Left lobe of liver (tissue), 2 donors: Measurements from ENCODE around the gene NUDT19. TPM values are rescaled to one million over a fixed set of nuclear protein-coding genes. Genes with fewer than 3 reads are reported as not detected.
"Not testable (repeated sequence)": the region's sequence is repeated elsewhere in the genome, so short reads cannot be mapped to it uniquely, and the experiment has no call there.

Source experiments
- ATAC-seq: fragments of 200-7000 bp; cut with Tn5 transposase; one replicate; pipeline ENCODE4 v1.9.1; 2020; ENCODE audit warnings: mild to moderate bottlenecking, moderate library complexity
- DNase-seq: peaks from one replicate; pipeline ENCODE4 v3.0.0-alpha.2; 2020; ENCODE audit warnings: low spot score
- total RNA-seq: library from RNA; stranded (reverse); gene quantifications from one replicate; pipeline ENCODE4 v1.2.1, GENCODE V29; 2021
- donor health status: DM: no; HTN: no; CAD: no; lungs with moderate emphysema.
- donor health status: DM: no; HTN: yes; CAD: no.

The NUDT19 gene
- total RNA-seq, 1 donor from 2014 or later: 8.2 TPM

GRCh38 chr19:32704006-32704405 lies 12.4 kb downstream of the NUDT19 start:
- DNase-seq, ATAC-seq: not testable (repeated sequence)

GRCh38 chr19:32708457-32708856 lies 16.8 kb downstream of the NUDT19 start:
- ATAC-seq: no peak
- DNase-seq: no peak

GRCh38 chr19:32709032-32709431 lies 17.4 kb downstream of the NUDT19 start:
- ATAC-seq: no peak
- no peak for DNase-seq

- DNase-seq (no peak), ATAC-seq (no peak)
Measured at GRCh38 chr19:32711747-32712146, 20.1 kb downstream of the NUDT19 start.

- DNase-seq, ATAC-seq: not testable (repeated sequence)
Measured at GRCh38 chr19:32716203-32716602, 24.6 kb downstream of the NUDT19 start.

GRCh38 chr19:32717496-32717895 lies 25.9 kb downstream of the NUDT19 start:
- DNase-seq: no peak
- peak; percentile 69 for ATAC-seq

- DNase-seq: no peak
- ATAC-seq: no peak
Measured at GRCh38 chr19:32718286-32718685, 26.7 kb downstream of the NUDT19 start.

- ATAC-seq: no peak
- DNase-seq: no peak
Measured at GRCh38 chr19:32719611-32720059, 28.0 kb downstream of the NUDT19 start, which contains the start of gene TDRD12. Gene TDRD12 (plus strand): TSS chr19:32719767. CDS start chr19:32720073, 306 bp downstream.

- DNase-seq: no peak
Measured at GRCh38 chr19:32720216-32720935, 28.8 kb downstream of the NUDT19 start.

GRCh38 chr19:32720936-32721250 lies 29.3 kb downstream of the NUDT19 start:
- DNase-seq: no peak
- ATAC-seq: no peak

More at GRCh38 chr19:32720216-32720935, 28.8 kb downstream of the NUDT19 start:
- no peak for ATAC-seq

- DNase-seq: no peak
- ATAC-seq: no peak
Measured at GRCh38 chr19:32735936-32736335, 44.3 kb downstream of the NUDT19 start.

- DNase-seq (no peak), ATAC-seq (no peak)
Measured at GRCh38 chr19:32743021-32743420, 51.4 kb downstream of the NUDT19 start.

- ATAC-seq: no peak
- DNase-seq: no peak
Measured at GRCh38 chr19:32743447-32743846, 51.8 kb downstream of the NUDT19 start.

- no peak for ATAC-seq
- no peak for DNase-seq
Measured at GRCh38 chr19:32744555-32745325, 53.1 kb downstream of the NUDT19 start.

GRCh38 chr19:32745594-32746251 lies 54.1 kb downstream of the NUDT19 start:
- not testable (repeated sequence) for DNase-seq, ATAC-seq

- DNase-seq, ATAC-seq: not testable (repeated sequence)
Measured at GRCh38 chr19:32746631-32747196, 55.1 kb downstream of the NUDT19 start.

- no peak for DNase-seq
Measured at GRCh38 chr19:32748497-32748896, 56.9 kb downstream of the NUDT19 start.

GRCh38 chr19:32748948-32749347 lies 57.3 kb downstream of the NUDT19 start:
- DNase-seq: no peak
- no peak for ATAC-seq

More at GRCh38 chr19:32748497-32748896, 56.9 kb downstream of the NUDT19 start:
- no peak for ATAC-seq

- no peak for ATAC-seq
- no peak for DNase-seq
Measured at GRCh38 chr19:32749361-32749760, 57.7 kb downstream of the NUDT19 start.

- ATAC-seq: no peak
- DNase-seq: no peak
Measured at GRCh38 chr19:32750441-32751055, 58.9 kb downstream of the NUDT19 start.

- no peak for ATAC-seq
Measured at GRCh38 chr19:32751066-32751465, 59.4 kb downstream of the NUDT19 start.

More at GRCh38 chr19:32751066-32751465, 59.4 kb downstream of the NUDT19 start:
- no peak for DNase-seq
